Kidney (tissue), 14 donors: Measurements from ENCODE around the gene CTU1. TPM values are rescaled to one million over a fixed set of nuclear protein-coding genes. Genes with fewer than 3 reads are reported as not detected.

Source experiments
- DNase-seq, 5 donors: peaks; one replicate each; pipeline ENCODE4 v3.0.0-alpha.2; 2013 to 2020
- FAIRE-seq: peaks from 2 replicates; lab custom pipeline; 2012; peaks lifted over from hg19 to GRCh38; lab: Jason Lieb, UNC
- H3K27ac ChIP-seq, 2 donors: one replicate each; pipeline ENCODE4 v1.7.0; 2013; ENCODE audit warnings: low read depth in 2 of 2, low read length in 2 of 2, inconsistent platforms in 1 of 2
- H3K27me3 ChIP-seq: one replicate; pipeline ENCODE4 v1.7.1; 2013; ENCODE audit warnings: low read length, inconsistent platforms; ENCODE audit not compliant: control insufficient read depth, insufficient read depth
- H3K36me3 ChIP-seq, 3 donors: one replicate each; pipeline versions ENCODE4 v1.7.0 to v1.7.1; 2013; ENCODE audit warnings: low read length in 3 of 3, control low read depth in 1 of 3, inconsistent platforms in 1 of 3; ENCODE audit not compliant: insufficient read depth in 3 of 3, control insufficient read depth in 2 of 3
- H3K4me1 ChIP-seq, 3 donors: one replicate each; pipeline versions ENCODE4 v1.7.0 to v1.7.1; 2013; ENCODE audit warnings: low read length in 3 of 3, inconsistent platforms in 1 of 3, low read depth in 1 of 3; ENCODE audit not compliant: control insufficient read depth in 2 of 3, insufficient read depth in 2 of 3
- H3K4me3 ChIP-seq, 3 donors: one replicate each; pipeline versions ENCODE4 v1.7.0 to v1.8.1; 2013; ENCODE audit warnings: low read length in 3 of 3, control low read depth in 1 of 3, inconsistent platforms in 1 of 3
- H3K9ac ChIP-seq, 3 donors: one replicate each; pipeline versions ENCODE4 v1.7.0 to v1.7.1; 2013; ENCODE audit warnings: low read length in 3 of 3, control low read depth in 1 of 3, inconsistent platforms in 1 of 3
- H3K9me3 ChIP-seq, 3 donors: one replicate each; pipeline versions ENCODE4 v1.7.0 to v1.7.1; 2013; ENCODE audit warnings: low read length in 3 of 3, control low read depth in 1 of 3, inconsistent platforms in 1 of 3; ENCODE audit not compliant: control insufficient read depth in 2 of 3, insufficient read depth in 1 of 3
- intact Hi-C: fragments of 100-400 bp; cut with DNase I; formaldehyde crosslinking; loops from one replicate; pipeline ENCODE4 v1.11.1; 2022
- polyA plus RNA-seq: library from polyadenylated mRNA; stranded (reverse); fragments of 350-450 nt; fragmentation: Illumina TruSeq; extraction: RNeasy Lipid Tissue Mini Kit (QIAGEN cat#74804); gene quantifications from one replicate; pipeline ENCODE4 v1.2.3, GENCODE V29; 2014; ENCODE audit warnings: low read depth, low replicate concordance; ENCODE audit not compliant: insufficient read depth
- total RNA-seq: library from RNA; stranded (reverse); fragmentation: NEBNext Ultra II Directional; extraction: Animal tissue kit (Norgen Biotek cat#: 25700); gene quantifications from one replicate; pipeline ENCODE4 v1.2.1, GENCODE V29; 2021
- TF ChIP-seq, protein P1 (sequence below): IDR thresholded peaks from 3 replicates; pipeline ENCODE4 v1.5.1; 2012; ENCODE audit warnings: mild to moderate bottlenecking, moderate library complexity, borderline replicate concordance; ENCODE audit not compliant: insufficient read depth; ENCODE audit errors: extremely low read depth
- donor health status: control.
- donor health status: control.
- donor health status: control.
- donor health status: control.
- donor health status: control.
- donor health status: DM: yes; HTN: yes; CAD: no.
- donor health status: Normal renal cell carcinoma (clear cell type).

CTU1 gene
- total and polyA plus RNA-seq, 2 donors from 2014 or later, result 5.2 to 8.4 TPM

DNA sequence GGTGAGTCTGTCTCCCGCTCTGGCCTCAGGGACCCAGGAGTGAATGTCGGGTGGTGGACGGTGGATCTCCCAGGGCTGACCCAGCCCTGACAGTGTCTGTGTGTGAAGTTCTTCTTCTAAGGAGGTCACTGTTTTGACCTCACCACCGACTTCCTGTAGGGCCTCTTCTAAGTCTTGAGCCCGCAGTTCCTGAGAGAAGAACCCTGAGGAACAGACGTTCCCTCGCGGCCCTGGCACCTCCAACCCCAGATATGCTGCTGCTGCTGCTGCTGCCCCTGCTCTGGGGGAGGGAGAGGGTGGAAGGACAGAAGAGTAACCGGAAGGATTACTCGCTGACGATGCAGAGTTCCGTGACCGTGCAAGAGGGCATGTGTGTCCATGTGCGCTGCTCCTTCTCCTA lies 33.9 kb upstream of the CTU1 start, which contains the start of gene SIGLEC7:
Gene SIGLEC7 (plus strand): TSS at position 183 of the 400 bp plus-strand sequence. CDS start 69 bp downstream, at position 252.
- H3K9me3 ChIP-seq, result no peaks in the 10 kb centered on the region
- no peak within 1 kb of the TSS for H3K4me3 ChIP-seq
- H3K4me1 ChIP-seq, result no peaks in the 10 kb centered on the region
- TF ChIP-seq, protein P1, sequence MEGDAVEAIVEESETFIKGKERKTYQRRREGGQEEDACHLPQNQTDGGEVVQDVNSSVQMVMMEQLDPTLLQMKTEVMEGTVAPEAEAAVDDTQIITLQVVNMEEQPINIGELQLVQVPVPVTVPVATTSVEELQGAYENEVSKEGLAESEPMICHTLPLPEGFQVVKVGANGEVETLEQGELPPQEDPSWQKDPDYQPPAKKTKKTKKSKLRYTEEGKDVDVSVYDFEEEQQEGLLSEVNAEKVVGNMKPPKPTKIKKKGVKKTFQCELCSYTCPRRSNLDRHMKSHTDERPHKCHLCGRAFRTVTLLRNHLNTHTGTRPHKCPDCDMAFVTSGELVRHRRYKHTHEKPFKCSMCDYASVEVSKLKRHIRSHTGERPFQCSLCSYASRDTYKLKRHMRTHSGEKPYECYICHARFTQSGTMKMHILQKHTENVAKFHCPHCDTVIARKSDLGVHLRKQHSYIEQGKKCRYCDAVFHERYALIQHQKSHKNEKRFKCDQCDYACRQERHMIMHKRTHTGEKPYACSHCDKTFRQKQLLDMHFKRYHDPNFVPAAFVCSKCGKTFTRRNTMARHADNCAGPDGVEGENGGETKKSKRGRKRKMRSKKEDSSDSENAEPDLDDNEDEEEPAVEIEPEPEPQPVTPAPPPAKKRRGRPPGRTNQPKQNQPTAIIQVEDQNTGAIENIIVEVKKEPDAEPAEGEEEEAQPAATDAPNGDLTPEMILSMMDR, result no peak
- H3K36me3 ChIP-seq, result no peaks in the 10 kb centered on the region
- FAIRE-seq (no peak), DNase-seq (no peak)
- intact Hi-C loops, result no loop called here
- no peak within 1 kb of the TSS for H3K27ac ChIP-seq
- H3K27me3 ChIP-seq, result no peaks in the 10 kb centered on the region
- H3K9ac ChIP-seq, result no peak within 1 kb of the TSS

- no peak for FAIRE-seq
- H3K27ac ChIP-seq, result no peak overlapping the region
- H3K4me3 ChIP-seq, result no peak overlapping the region
- no peaks in the 10 kb centered on the region for H3K27me3 ChIP-seq
- intact Hi-C loops, result no loop called here
- TF ChIP-seq, protein P1, result no peak
- DNase-seq, result no peak
- no peaks in the 10 kb centered on the region for H3K36me3 ChIP-seq
- no peaks in the 10 kb centered on the region for H3K4me1 ChIP-seq
- H3K9ac ChIP-seq, result no peak overlapping the region
- H3K9me3 ChIP-seq, result no peaks in the 10 kb centered on the region
Measured at GRCh38 chr19:51141181-51141580, 33.0 kb upstream of the CTU1 start.

DNA sequence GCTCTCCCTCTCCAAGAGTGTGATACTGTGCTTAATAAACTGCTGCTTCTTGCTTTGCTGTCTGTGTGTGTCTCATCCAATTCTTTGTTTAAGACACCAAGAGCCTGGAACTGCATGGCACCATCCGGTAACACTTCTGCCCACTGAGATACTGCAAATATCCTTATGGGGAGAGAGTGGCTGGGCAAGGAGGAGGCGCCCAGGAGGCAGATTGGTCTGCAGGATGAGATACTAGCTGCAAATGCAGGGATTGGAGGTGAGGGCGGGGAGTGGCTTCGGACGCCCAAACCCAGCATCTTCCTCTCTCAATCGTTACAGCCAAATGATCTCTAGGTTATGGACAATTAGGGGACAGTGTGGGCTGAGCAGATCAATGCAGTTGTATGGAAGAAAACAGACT lies 32.2 kb upstream of the CTU1 start:
- Histone ChIP-seq H3K36me3 (no peaks in the 10 kb centered on the region), H3K27ac (no peak overlapping the region), H3K27me3 (no peaks in the 10 kb centered on the region), H3K4me1 (no peaks in the 10 kb centered on the region), H3K9me3 (no peaks in the 10 kb centered on the region), H3K4me3 (no peak overlapping the region), H3K9ac (no peak overlapping the region)
- TF ChIP-seq, protein P1, result no peak
- intact Hi-C loops, result no loop called here
- DNase-seq (no peak), FAIRE-seq (no peak)
